Retinal pigment epithelial cell (primary cell): ENCODE measurements around the gene SLC8A1.

ENCODE experiments used
- DNase-seq: peaks from one replicate; pipeline ENCODE4 v3.0.0-alpha.2; 2010; ENCODE audit warnings: low read depth
- H3K4me3 ChIP-seq: 2 replicates; pipeline ENCODE4 v1.5.1; 2011; ENCODE audit warnings: mild to moderate bottlenecking, low read length, control low read depth, moderate library complexity
- CTCF ChIP-seq: conservative IDR thresholded peaks from 2 replicates; pipeline ENCODE4 v1.5.1; 2011; ENCODE audit warnings: low read depth, low read length, control low read depth, inconsistent platforms

The SLC8A1 gene

DNA sequence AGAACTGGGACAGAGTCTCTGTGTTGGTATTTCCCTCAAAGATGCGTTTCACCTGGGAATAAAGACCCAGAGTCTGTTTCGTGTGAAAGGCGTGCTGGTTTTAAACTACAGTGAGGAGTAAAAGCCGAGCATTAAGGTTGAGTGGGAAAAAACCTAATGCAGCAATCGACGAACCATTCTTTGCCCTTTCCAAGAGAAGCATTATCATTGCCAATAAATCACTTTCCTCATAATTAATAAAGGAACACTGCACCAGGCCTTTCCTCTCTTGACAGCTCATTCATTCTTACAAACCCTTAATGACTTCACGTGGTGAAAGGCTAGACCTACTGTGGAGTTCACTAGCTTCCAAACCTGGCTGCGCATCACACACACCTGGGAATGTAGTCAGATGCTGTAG is 896 bp upstream of the SLC8A1 start:
- TF ChIP-seq CTCF = no peak
- H3K4me3 ChIP-seq = no peak overlapping the region
- DNase-seq = no peak

- peak overlapping the region; percentile 78 for H3K4me3 ChIP-seq
- no peak for TF ChIP-seq CTCF
- DNase-seq = no peak
Observed at GRCh38 chr2:40450796-40451430, 977 bp downstream of the SLC8A1 start.

DNA sequence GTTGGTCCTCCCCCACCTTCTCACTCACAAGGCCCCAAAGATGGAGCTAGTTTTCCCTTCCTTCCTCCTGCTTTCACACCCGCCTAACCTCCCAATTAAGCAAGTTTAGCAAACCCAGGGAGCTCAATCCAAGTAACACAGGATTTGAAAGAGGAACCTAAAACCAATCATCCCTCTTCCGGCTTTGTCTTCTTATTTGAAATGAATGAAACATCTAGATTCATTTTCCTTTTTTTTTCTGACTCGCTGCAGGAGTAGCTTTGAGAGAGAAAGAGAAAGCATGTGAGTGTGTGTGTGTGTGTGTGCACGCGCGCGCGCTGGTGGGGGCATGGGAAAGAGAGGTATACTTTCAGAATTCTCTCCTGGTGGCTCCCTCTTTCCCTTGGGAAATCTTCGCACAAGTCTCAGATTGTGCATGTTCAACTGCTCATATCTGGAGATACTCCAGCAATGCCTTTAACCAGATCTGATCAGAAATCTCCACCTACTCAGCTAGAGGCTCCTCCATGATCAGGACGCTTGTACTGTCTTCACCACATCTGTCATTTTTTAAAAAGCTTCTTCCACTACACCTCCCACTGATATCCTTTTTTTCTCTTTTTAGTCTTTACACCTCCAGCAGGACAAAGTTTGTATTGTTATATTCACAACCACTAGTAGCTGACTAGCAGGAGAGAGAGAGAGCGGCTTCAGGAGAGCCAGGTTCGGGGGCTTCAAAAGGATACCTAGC is 1.7 kb downstream of the SLC8A1 start:
- peak overlapping the region; percentile 78 for H3K4me3 ChIP-seq
- DNase-seq = peak; percentile 13

GRCh38 chr2:40448476-40449079 is 3.3 kb downstream of the SLC8A1 start:
- H3K4me3 ChIP-seq = no peak overlapping the region
- TF ChIP-seq CTCF = peak; percentile 69
- no peak for DNase-seq

More for the DNA sequence above, 1.7 kb downstream of the SLC8A1 start:
- TF ChIP-seq CTCF = no peak

- DNase-seq = no peak
- H3K4me3 ChIP-seq = no peak overlapping the region
- no peak for TF ChIP-seq CTCF
Observed at GRCh38 chr2:40445467-40445866, 6.4 kb downstream of the SLC8A1 start.

DNA sequence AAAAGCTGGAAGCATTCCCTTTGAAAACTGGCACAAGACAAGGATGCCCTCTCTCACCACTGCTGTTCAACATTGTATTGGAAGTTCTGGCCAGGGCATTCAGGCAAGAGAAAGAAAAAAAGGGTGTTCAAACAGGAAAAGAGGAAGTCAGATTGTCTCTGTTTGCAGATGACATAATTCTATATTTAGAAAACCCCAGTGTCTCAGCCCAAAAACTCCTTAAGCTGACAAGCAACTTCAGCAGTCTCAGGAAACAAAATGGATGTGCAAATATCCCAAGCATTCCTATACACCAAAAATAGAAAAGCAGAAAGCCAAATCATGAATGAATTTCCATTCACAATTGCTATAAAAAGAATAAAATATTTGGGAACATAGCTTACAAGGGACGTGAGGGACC is 11.1 kb downstream of the SLC8A1 start:
- DNase-seq = no peak
- no peak overlapping the region for H3K4me3 ChIP-seq
- no peak for TF ChIP-seq CTCF
